HEK293 (cell line): Measurements from ENCODE around the gene TTC7B.

ENCODE experiments used
- TF ChIP-seq, protein P1 (sequence below): fragments of 450-650 bp; formaldehyde crosslinking; IDR thresholded peaks from 2 replicates; pipeline ENCODE4 v1.5.1; 2016; ENCODE audit warnings: missing biosample characterization, missing genetic modification characterization
- TF ChIP-seq, protein P2 (sequence below): fragments of 450-650 bp; formaldehyde crosslinking; IDR thresholded peaks from 2 replicates; pipeline ENCODE4 v1.5.1; 2017; ENCODE audit warnings: missing biosample characterization, missing genetic modification characterization

DNA sequence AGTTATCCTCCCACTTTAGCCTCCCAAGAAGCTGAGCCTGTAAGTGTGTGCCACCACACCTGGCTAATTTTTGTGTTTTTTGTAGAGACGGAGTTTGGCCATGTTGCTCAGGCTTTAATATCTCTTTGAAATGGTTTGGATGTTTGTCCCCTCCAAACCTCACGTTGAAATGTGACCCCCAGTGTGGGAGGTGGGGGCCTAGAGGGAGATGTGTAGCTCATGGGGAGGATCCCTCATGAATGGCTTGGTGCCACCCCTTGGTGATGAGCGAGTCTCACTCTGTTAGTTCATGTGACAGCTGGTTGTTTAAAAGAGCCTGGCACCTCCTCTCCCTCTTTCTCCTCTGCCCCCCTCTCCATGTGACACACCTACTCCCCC, 23.6 kb upstream of the TTC7B start:
- TF ChIP-seq, protein P1, sequence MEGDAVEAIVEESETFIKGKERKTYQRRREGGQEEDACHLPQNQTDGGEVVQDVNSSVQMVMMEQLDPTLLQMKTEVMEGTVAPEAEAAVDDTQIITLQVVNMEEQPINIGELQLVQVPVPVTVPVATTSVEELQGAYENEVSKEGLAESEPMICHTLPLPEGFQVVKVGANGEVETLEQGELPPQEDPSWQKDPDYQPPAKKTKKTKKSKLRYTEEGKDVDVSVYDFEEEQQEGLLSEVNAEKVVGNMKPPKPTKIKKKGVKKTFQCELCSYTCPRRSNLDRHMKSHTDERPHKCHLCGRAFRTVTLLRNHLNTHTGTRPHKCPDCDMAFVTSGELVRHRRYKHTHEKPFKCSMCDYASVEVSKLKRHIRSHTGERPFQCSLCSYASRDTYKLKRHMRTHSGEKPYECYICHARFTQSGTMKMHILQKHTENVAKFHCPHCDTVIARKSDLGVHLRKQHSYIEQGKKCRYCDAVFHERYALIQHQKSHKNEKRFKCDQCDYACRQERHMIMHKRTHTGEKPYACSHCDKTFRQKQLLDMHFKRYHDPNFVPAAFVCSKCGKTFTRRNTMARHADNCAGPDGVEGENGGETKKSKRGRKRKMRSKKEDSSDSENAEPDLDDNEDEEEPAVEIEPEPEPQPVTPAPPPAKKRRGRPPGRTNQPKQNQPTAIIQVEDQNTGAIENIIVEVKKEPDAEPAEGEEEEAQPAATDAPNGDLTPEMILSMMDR (tag by site-specific recombination): no peak
- TF ChIP-seq, protein P2, sequence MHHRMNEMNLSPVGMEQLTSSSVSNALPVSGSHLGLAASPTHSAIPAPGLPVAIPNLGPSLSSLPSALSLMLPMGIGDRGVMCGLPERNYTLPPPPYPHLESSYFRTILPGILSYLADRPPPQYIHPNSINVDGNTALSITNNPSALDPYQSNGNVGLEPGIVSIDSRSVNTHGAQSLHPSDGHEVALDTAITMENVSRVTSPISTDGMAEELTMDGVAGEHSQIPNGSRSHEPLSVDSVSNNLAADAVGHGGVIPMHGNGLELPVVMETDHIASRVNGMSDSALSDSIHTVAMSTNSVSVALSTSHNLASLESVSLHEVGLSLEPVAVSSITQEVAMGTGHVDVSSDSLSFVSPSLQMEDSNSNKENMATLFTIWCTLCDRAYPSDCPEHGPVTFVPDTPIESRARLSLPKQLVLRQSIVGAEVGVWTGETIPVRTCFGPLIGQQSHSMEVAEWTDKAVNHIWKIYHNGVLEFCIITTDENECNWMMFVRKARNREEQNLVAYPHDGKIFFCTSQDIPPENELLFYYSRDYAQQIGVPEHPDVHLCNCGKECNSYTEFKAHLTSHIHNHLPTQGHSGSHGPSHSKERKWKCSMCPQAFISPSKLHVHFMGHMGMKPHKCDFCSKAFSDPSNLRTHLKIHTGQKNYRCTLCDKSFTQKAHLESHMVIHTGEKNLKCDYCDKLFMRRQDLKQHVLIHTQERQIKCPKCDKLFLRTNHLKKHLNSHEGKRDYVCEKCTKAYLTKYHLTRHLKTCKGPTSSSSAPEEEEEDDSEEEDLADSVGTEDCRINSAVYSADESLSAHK (tag by site-specific recombination): no peak
